ENCODE results near the gene TUT1. TPM values are rescaled to one million over a fixed set of nuclear protein-coding genes. Genes with fewer than 3 reads are reported as not detected.
"Not testable (repeated sequence)": the region's sequence is repeated elsewhere in the genome, so short reads cannot be mapped to it uniquely, and the experiment has no call there.

Gene TUT1
- total RNA-seq, 4 donors from 2014 or later: 3.8 to 9.6 (median 7.6) TPM

GRCh38 chr11:62567018-62567633 is 24.2 kb downstream of the TUT1 start:
- ATAC-seq: no peak
- no peak overlapping the region for H3K4me3 ChIP-seq
- peaks cover 0 to 100% of the 10 kb centered on the region in 2 donors for H3K36me3 ChIP-seq
- WGBS, 2 donors (ENCODE audit: low coverage in 1 of 2): 60 to 75% methylated on average over 2 to 7 of the region's 8 CpGs
- no peak overlapping the region for H3K27ac ChIP-seq
- no peaks in the 10 kb centered on the region for H3K27me3 ChIP-seq
- H3K9me3 ChIP-seq: no peaks in the 10 kb centered on the region
- no peak for TF ChIP-seq EP300 (IDR thresholded peaks at IDR 0.05)
- TF ChIP-seq POLR2AphosphoS5 (IDR thresholded peaks at IDR 0.05): no peak
- no peak for TF ChIP-seq POLR2A (IDR thresholded peaks at IDR 0.05)
- TF ChIP-seq CTCF (IDR thresholded peaks at IDR 0.05): no peak
- peaks cover 0 to 42% (median 0%) of the 10 kb centered on the region in 3 donors for H3K4me1 ChIP-seq

GRCh38 chr11:62566247-62566646 is 25.1 kb downstream of the TUT1 start:
- TF ChIP-seq POLR2A (IDR thresholded peaks at IDR 0.05) (no peak), EP300 (IDR thresholded peaks at IDR 0.05) (no peak)
- WGBS, 2 donors (ENCODE audit: low coverage in 1 of 2): 88 to 95% methylated on average over 8 of the region's 8 CpGs
- no peak for ATAC-seq

GRCh38 chr11:62565100-62565802 is 26.1 kb downstream of the TUT1 start:
- Histone ChIP-seq H3K4me1 (peaks cover 0 to 42% (median 5%) of the 10 kb centered on the region in 3 donors), H3K27ac (peak overlapping the region in 1 of 4 donors; percentile 35), H3K4me3 (no peak overlapping the region), H3K36me3 (peaks cover 0 to 89% of the 10 kb centered on the region in 2 donors), H3K9me3 (no peaks in the 10 kb centered on the region), H3K27me3 (no peaks in the 10 kb centered on the region)
- no peak for ATAC-seq
- WGBS, 2 donors (ENCODE audit: low coverage in 1 of 2): 35 to 46% methylated on average over 2 to 4 of the region's 5 CpGs
- TF ChIP-seq CTCF (IDR thresholded peaks at IDR 0.05) (no peak), POLR2A (IDR thresholded peaks at IDR 0.05) (no peak), POLR2AphosphoS5 (IDR thresholded peaks at IDR 0.05) (no peak), EP300 (IDR thresholded peaks at IDR 0.05) (no peak)

More at GRCh38 chr11:62566247-62566646, 25.1 kb downstream of the TUT1 start:
- Histone ChIP-seq H3K9me3 (no peaks in the 10 kb centered on the region), H3K36me3 (peaks cover 0 to 98% of the 10 kb centered on the region in 2 donors), H3K27ac (peak overlapping the region in 1 of 4 donors; percentile 35), H3K4me3 (no peak overlapping the region), H3K4me1 (peaks cover 0 to 42% (median under 1%) of the 10 kb centered on the region in 3 donors), H3K27me3 (no peaks in the 10 kb centered on the region)

- not testable (repeated sequence) for H3K9me3 ChIP-seq, H3K4me3 ChIP-seq, H3K27me3 ChIP-seq, ATAC-seq
- peaks cover 3 to 60% (median 16%) of the 10 kb centered on the region in 3 donors for H3K4me1 ChIP-seq
- WGBS, 2 donors (ENCODE audit: low coverage in 1 of 2): 34 to 53% methylated on average over 3 of the region's 3 CpGs
- H3K36me3 ChIP-seq: peaks cover 0 to 76% of the 10 kb centered on the region in 2 donors
- peak overlapping the region; percentile 74 to 94 (median 88) for H3K27ac ChIP-seq
Observed at GRCh38 chr11:62561677-62562230, 29.6 kb downstream of the TUT1 start.

- H3K36me3 ChIP-seq: peaks cover 0 to 65% of the 10 kb centered on the region in 2 donors
- H3K4me1 ChIP-seq: peaks cover 3 to 71% (median 26%) of the 10 kb centered on the region in 3 donors
- TF ChIP-seq CTCF (IDR thresholded peaks at IDR 0.05) (peak in 3 of 4 experiments; percentile 92 to 94 (median 93)), POLR2A (IDR thresholded peaks at IDR 0.05) (no peak), EP300 (IDR thresholded peaks at IDR 0.05) (no peak), POLR2AphosphoS5 (IDR thresholded peaks at IDR 0.05) (peak; percentile 92)
- H3K27me3 ChIP-seq: no peaks in the 10 kb centered on the region
- H3K9me3 ChIP-seq: no peaks in the 10 kb centered on the region
- peak; percentile 89 for ATAC-seq
- H3K27ac ChIP-seq: peak overlapping the region; percentile 82 to 95 (median 94)
- H3K4me3 ChIP-seq: peak overlapping the region in 1 of 2 donors; percentile 4
- 17 to 25% methylated on average over 2 of the region's 2 CpGs for WGBS, 2 donors (ENCODE audit: low coverage in 1 of 2)
Observed at GRCh38 chr11:62560566-62561103, 30.7 kb downstream of the TUT1 start.

- Histone ChIP-seq H3K4me3 (peak overlapping the region in 1 of 2 donors; percentile 4), H3K27ac (peak overlapping the region; percentile 70 to 95 (median 94)), H3K4me1 (peaks cover 5 to 81% (median 36%) of the 10 kb centered on the region in 3 donors), H3K36me3 (peaks cover 0 to 55% of the 10 kb centered on the region in 2 donors)
- not testable (repeated sequence) for ATAC-seq, H3K27me3 ChIP-seq, H3K9me3 ChIP-seq
- 40 to 70% methylated on average over 1 to 3 of the region's 5 CpGs for WGBS, 2 donors (ENCODE audit: low coverage in 1 of 2)
Observed at GRCh38 chr11:62559626-62560025, 31.7 kb downstream of the TUT1 start.
